ENCODE measurements around the gene LDLR. TPM values are rescaled to one million over a fixed set of nuclear protein-coding genes. Genes with fewer than 3 reads are reported as not detected.

Gene LDLR
- polyA plus RNA-seq, 2 donors, result 51.9 to 66.7 TPM

Other genes with a start within 250 kb of the LDLR start
- gene C19orf38, start 241.0 kb upstream of the LDLR start, polyA plus RNA-seq, result under 1 TPM; 0.19 to 0.20 TPM
- gene CARM1, start 217.9 kb upstream of the LDLR start, polyA plus RNA-seq, result 10 to 100 TPM; 28.5 to 35.7 TPM
- gene YIPF2, start 160.8 kb upstream of the LDLR start, polyA plus RNA-seq, result 10 to 100 TPM; 37.3 to 47.7 TPM
- 10 to 100 TPM; 14.1 to 16.7 TPM for gene TIMM29, start 160.7 kb upstream of the LDLR start, polyA plus RNA-seq
- 100 to 1,000 TPM in 1 of 2 donors, 10 to 100 TPM in 1; 66.8 to 113 TPM for gene SMARCA4, start 128.4 kb upstream of the LDLR start, polyA plus RNA-seq
- gene SPC24, start 66.3 kb downstream of the LDLR start, polyA plus RNA-seq, result 10 to 100 TPM in 1 of 2 donors, 1 to 10 TPM in 1; 3.7 to 11.4 TPM
- 10 to 100 TPM; 33.1 to 53.9 TPM for gene KANK2, start 108.1 kb downstream of the LDLR start, polyA plus RNA-seq
- under 1 TPM in 1 of 2 donors, not detected in 1; 0.15 TPM for gene ANGPTL8, start 150.2 kb downstream of the LDLR start, polyA plus RNA-seq
- 10 to 100 TPM; 25.8 to 53.5 TPM for gene DOCK6, start 173.1 kb downstream of the LDLR start, polyA plus RNA-seq
- not detected for gene TSPAN16, start 206.7 kb downstream of the LDLR start, polyA plus RNA-seq

All from esophagus (tissue), 2 donors.